ENCODE measurements around the gene RABEP2.
A peak's percentile ranks its signal among the peaks of the same experiment; 100 is the strongest.
"Not testable (repeated sequence)": the region's sequence is repeated elsewhere in the genome, so short reads cannot be mapped to it uniquely, and the experiment has no call there.

RABEP2 gene, protein sequence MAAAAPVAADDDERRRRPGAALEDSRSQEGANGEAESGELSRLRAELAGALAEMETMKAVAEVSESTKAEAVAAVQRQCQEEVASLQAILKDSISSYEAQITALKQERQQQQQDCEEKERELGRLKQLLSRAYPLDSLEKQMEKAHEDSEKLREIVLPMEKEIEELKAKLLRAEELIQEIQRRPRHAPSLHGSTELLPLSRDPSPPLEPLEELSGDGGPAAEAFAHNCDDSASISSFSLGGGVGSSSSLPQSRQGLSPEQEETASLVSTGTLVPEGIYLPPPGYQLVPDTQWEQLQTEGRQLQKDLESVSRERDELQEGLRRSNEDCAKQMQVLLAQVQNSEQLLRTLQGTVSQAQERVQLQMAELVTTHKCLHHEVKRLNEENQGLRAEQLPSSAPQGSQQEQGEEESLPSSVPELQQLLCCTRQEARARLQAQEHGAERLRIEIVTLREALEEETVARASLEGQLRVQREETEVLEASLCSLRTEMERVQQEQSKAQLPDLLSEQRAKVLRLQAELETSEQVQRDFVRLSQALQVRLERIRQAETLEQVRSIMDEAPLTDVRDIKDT

DNA sequence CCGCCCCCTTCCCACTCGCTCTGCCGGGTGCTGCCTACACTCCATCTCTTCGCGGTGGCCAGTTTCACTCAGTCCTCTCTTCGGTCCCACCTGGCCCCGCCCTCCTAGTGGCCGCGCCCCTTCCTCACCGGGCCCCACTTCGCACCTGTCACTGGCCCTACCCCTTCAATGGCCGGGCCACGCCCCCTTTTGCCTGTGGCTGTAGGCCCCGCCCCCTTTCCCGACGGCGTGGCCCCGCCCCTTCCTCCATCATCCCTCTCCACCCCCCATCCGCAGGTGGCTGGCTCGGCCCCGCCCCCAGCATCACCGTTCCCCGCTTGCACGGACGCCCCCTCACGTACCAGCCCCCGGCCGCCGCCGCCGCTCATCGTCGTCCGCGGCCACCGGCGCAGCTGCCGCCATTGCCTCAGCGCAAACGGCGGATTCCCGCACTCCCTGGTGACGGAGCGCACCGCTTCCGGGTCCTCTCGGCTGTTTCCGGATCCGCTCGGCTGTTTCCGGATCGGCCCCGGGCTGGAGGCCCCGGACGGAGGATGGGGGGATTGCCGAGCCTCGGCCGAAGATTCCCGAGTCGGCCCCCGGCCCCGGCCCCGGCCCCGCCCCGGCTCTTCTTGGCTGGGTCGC, at the start of gene RABEP2:
Gene RABEP2 (minus strand): TSS at position 477 of the 624 bp plus-strand sequence. CDS start 75 bp downstream, at position 402.
- DNase-seq = peak; percentile 99

DNA sequence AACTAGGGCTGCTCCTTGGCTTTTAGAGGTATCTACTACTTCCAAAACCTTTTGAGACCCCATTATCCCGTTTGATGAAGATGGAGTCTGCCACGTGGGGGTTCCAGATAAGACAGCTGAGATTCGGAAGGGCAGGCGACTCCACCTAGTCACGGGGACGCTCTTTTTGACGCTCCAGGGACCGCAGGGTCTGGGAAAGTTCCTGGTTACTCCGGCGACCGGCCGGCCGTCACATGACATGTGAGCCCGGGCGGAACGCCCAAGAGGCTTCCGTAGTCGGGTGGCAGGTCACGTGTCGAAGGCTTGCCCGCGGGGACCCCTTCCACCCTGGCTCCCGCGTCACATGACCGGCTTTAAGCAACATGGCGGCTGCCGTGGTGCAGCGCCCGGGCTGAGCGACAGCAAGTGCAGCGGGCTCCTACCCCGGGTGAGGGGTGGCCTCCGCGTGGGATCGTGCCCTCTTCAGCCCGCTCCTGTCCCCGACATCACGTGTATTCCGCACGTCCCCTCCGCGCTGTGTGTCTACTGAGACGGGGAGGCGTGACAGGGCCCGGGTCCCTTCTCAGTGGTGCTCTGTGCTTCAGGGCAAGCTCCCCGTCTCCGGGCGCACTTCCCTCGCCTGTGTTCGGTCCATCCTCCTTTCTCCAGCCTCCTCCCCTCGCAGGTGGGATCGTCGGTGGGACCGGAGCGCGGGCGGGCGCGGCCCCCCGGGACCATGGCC, 49.6 kb upstream of the RABEP2 start, which contains the start of gene SPNS1:
Gene SPNS1 (plus strand): TSS at position 342 of the 721 bp plus-strand sequence. CDS start 374 bp downstream, at position 716.
- peak; percentile 98 for DNase-seq

DNA sequence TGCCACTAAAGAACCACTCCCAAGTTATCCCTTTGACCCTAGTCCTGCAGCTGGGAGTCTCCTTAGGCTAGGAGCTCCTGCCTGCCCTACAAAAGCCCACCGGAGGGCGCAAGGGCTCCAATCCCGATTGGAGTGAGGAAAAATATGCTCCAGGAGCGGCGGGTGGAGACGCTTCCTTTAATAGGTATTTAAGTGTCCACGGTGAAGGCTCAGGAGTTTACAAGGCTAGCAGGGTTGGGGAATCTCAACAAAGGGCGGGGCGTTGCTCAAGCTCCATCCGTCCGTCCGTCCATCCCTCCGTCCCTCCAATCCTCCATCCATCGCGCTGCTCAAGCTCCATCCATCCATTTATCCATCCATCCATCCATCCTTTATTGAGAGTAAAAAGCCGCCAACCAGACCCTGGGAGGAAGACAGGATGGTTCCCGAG, 49.0 kb upstream of the RABEP2 start:
- DNase-seq = peak; percentile 73

DNA sequence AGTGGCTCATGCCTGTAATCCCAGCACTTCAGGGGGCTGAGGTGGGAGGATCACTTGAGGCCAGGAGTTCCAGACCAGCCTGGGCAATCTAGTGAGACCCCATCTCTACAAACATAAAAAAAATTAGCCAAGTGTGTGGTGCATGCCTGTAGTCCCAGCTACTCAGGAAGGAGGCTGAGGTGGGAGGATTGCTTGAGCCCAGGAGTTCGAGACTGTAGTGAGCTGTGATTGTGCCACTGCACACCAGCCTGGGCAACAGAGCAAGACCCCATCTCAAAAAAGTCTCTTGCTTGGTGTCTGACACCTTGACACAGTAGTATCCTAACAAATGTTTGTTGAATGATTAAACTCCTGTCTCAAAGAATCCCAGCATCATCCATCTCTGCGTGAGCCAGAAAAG, 44.7 kb upstream of the RABEP2 start:
- DNase-seq = not testable (repeated sequence)

- DNase-seq = no peak
These were observed 42.1 kb upstream of the RABEP2 start for GRCh38 chr16:28967156-28967555.

DNA sequence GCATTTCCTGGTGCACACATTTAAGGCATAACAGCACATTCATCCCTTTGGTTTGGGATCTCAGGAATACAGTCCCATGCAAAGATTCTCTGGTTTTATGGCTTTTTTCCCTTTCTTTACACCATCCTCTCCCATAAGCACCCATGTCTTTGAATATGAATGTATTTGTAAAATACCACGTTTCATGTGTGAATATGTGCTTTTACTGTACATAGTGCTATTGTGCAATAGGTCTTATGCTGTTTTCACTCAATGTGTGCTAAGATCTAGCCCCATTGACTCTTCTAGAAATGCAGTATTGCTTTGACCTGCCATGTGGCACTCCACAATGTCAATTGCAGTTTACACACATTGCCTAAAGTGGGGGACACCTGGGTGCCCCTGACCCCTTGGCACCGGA, 39.5 kb upstream of the RABEP2 start:
- DNase-seq = no peak

DNA sequence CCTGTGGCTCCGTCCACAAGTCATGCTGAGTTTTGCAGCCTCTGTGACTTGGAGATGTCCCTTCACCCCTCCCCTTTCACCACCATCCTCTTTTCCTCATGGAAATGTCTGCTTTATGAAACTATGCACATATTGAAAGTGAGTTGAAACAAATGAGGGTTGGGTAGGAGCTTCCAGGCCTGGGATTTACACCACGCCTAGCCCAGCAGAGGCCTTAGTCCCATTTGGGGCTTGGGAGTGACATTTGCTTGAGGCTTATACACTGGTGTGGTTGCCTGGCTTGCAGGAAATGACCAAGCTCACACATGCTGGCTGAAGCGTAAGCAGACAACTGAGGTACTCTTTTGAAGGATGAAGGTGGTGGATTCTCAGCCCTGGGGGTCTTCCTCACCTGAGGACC, 39.0 kb upstream of the RABEP2 start:
- DNase-seq = no peak

- DNase-seq = no peak
These were observed 33.8 kb upstream of the RABEP2 start for GRCh38 chr16:28958836-28959235.

DNA sequence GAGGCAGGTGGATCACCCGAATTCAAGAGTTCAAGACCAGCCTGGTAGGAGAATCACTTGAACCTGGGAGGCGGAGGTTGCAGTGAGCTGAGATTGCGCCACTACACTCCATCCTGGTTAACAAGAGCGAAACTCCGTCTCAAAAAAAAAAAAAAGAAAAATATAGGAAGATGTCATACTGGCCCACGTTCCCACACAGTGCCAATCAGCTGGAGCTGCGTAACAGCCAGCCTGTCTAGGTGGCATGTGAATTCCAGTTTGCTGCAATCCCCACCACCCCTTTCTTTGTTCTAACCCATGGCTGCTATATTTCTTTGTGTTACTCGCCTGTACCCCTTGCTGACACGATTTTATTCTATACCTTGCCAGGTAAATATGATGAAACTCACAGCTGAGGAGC, 33.2 kb upstream of the RABEP2 start:
- no peak for DNase-seq

DNA sequence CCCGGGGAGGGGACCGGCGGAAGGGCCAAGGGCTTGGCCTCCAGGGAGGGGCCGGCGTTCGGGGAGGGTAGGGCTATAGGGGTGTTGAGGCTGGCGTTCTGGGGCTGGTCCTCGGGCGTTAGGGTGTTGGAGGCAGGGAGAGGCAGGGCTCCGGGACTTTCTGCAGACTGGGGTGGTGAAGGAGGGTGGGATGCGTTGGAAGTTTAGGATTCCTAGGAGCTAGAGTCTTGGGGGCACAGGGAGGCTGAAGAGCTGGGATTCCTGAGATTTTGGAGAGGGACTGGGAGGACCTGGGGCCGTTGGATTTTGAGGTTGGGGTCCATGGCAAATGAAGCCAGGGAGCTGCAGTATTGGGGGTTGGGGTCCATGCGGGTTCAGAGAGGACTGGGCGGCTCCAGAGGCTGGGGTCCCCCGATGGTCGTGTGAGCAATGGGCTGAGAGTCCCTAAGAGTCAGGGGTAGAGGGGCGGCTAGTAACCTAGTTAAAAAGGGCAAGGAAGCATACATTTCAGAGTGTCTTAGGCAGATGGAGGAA, 26.4 kb upstream of the RABEP2 start:
- DNase-seq = no peak

DNA sequence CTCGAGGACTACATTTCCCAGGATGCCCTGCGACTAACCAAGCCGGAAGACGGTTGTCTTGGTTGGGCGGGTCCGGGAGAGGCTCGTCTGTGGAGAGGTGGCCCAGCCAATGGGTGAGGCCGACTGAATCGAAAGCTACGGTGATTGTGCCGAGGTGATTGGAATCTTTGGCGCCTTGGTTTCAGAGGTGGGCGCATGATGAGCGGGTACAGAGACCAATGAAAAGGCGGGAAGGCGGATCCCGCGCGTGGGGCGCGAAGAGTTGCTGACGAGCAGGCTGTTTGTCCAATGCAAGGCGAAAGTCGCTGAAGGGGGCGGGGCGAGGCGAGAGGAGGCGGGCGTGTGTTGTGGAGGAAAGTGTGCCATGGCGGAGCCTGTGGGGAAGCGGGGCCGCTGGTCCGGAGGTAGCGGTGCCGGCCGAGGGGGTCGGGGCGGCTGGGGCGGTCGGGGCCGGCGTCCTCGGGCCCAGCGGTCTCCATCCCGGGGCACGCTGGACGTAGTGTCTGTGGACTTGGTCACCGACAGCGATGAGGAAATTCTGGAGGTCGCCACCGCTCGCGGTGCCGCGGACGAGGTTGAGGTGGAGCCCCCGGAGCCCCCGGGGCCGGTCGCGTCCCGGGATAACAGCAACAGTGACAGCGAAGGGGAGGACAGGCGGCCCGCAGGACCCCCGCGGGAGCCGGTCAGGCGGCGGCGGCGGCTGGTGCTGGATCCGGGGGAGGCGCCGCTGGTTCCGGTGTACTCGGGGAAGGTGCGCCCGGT, 25.8 kb upstream of the RABEP2 start, which contains the start of gene NFATC2IP:
Gene NFATC2IP (plus strand): TSS at position 290 of the 762 bp plus-strand sequence. CDS start 75 bp downstream, at position 365.
- peak; percentile 100 for DNase-seq

DNA sequence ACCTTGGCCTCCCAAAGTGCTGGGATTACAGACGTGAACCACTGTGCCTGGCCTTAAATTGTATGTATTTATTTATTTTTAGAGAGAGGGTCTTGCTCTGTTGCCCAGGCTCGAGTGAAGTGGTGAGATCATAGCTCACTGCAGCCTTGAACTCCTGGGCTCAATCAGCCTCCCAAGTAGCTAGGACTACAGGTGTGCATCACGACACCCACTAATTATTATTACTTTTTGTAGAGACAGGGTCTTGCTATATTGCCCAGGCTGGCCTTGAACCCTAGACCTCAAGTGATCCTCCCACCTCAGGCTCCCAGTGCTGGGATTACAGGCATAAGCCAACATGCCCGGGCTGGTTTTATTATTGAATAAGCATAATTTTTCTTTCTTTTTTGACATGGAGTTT, 21.6 kb upstream of the RABEP2 start:
- no peak for DNase-seq

DNA sequence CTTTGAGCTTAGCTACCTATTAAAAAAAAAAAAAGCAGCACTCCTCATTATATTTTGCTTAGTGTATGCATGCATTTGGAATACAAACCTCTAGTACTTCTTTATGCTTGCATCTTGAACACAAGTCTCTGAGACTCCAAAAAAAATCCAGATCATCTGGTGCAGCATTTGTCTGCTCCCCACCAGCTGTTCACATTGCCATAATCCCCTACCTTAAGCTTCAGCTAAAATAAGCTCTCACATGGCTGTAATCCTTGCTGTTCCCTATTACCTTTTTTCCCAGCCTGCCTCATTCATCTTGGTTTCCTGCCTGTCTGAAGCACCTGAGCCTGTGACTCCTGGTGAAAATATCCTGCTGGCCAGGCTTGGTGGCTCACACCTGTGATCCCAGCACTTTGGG, 18.2 kb upstream of the RABEP2 start:
- no peak for DNase-seq

- DNase-seq = not testable (repeated sequence)
These were observed 14.8 kb upstream of the RABEP2 start for GRCh38 chr16:28939825-28940224.

DNA sequence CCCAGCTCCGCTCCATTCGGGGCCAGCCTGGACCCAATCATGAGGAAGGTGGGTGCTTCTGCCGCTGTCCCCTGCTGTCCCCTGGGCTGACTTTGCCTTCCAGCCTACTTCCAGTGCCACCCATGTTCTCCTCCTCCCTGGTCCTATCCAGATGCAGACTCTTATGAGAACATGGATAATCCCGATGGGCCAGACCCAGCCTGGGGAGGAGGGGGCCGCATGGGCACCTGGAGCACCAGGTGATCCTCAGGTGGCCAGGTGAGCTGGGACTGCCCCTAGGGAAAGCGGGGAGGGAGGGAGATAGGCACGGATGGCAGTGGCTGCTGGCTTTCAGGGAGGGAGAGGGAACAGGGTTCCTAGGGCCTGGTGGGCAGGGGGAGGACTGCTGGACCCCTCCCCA, 13.7 kb upstream of the RABEP2 start:
- no peak for DNase-seq

DNA sequence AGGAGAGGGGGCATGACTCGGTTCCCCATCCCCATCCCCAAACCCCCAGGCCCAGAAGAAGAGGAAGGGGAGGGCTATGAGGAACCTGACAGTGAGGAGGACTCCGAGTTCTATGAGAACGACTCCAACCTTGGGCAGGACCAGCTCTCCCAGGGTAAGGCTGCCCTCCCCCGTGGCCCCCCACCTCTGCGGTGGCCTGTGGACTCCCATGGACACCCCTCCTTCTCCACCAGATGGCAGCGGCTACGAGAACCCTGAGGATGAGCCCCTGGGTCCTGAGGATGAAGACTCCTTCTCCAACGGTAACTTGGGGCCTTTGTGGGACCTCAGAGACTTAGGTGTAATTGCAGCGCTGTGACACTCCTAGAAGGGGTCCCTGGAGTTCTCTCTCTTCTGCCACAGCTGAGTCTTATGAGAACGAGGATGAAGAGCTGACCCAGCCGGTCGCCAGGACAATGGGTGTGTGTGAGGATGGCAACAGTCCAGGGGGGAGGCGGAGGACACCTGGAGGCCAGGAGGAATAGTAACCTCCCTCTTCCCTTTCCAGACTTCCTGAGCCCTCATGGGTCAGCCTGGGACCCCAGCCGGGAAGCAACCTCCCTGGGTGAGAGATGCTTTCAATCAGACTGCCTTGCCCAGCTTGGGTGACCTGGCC, 12.3 kb upstream of the RABEP2 start:
- DNase-seq = no peak

DNA sequence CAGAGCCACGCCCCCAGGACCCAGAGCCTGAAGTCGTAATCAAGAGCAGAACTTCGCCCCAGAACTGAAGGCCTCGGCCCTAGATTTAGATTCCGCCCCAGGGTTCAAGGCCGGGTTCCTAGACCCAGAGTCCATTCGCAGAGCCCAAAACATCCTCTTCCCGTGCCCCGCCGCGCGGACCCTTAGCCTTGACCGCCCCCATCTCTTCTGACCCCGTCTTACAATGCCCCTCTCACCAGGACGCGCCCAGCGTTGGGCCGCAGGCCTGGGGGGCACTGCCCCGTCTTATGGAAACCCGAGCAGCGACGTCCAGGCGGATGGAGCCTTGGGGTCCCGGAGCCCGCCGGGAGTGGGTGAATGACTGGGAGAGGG, 11.7 kb upstream of the RABEP2 start:
- DNase-seq = no peak

DNA sequence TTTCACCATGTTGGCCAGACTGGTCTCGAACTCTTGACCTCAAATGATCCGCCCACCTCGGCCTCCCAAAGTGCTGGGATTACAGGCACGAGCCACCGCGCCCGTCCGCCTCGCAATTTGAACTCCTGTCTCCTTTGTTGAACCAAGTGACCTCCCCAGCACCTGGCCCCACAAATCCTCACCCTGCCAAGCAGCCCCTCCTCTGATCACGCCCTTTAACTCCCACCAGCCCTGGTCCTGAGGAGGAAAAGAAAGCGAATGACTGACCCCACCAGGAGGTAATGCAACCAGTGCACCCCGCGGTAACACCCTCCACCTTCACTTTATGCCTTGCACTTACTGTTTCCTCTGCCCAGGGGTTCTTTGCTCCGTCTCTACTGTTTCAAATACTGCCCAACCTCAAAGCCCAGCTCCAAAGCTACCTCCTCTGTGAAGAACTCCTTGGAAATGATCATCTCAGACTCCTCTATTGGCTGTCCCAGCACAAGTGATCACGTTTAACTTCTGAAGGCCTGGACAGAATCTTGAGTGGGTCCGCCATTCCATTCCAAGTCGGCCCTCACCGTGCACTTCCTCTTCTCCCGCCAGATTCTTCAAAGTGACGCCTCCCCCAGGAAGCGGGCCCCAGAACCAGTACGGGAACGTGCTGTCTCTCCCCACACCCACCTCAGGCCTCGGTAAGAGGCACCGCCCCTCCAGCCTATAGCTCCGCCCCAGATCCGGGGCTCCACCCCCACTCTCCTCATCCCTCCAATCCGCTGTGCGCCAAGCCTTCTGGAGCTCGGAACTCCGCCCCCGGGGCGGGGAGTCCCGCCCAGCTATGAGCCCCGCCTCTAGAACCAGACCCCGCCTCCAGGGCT, 11.1 kb upstream of the RABEP2 start:
- DNase-seq = peak; percentile 48

- DNase-seq = no peak
These were observed 10.3 kb upstream of the RABEP2 start for GRCh38 chr16:28935346-28935745.

DNA sequence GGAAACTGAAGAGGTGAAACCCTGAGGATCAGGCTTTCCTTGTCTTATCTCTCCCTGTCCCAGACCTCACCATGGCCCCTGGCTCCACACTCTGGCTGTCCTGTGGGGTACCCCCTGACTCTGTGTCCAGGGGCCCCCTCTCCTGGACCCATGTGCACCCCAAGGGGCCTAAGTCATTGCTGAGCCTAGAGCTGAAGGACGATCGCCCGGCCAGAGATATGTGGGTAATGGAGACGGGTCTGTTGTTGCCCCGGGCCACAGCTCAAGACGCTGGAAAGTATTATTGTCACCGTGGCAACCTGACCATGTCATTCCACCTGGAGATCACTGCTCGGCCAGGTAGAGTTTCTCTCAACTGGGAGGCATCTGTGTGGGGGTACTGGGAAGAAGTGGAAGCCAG, 8.1 kb upstream of the RABEP2 start:
- DNase-seq = no peak
